DOHH2 (cell line): ENCODE measurements around the gene SLC7A5.
"Not testable (repeated sequence)": the region's sequence is repeated elsewhere in the genome, so short reads cannot be mapped to it uniquely, and the experiment has no call there.

Source experiments
- H3F3A ChIP-seq: fragments of 200-600 bp; sonication (generic), shearing (Covaris generic); 2 replicates; pipeline ENCODE4 v1.6.0; 2016; ENCODE audit warnings: antibody characterized with exemption, mild to moderate bottlenecking; ENCODE audit not compliant: control insufficient read depth, insufficient read depth
- H3K27ac ChIP-seq: fragments of 200-600 bp; sonication (generic); 2 replicates; pipeline ENCODE4 v1.5.1; 2014; ENCODE audit warnings: low read depth, mild to moderate bottlenecking, low read length, moderate library complexity
- H3K27me3 ChIP-seq: fragments of 200-600 bp; sonication (generic); 2 replicates; pipeline ENCODE4 v1.6.1; 2014; ENCODE audit warnings: mild to moderate bottlenecking, low read length, mixed read lengths; ENCODE audit not compliant: control insufficient read depth
- H3K36me3 ChIP-seq: fragments of 200-600 bp; sonication (generic); 2 replicates; pipeline ENCODE4 v1.6.1; 2014; ENCODE audit warnings: mild to moderate bottlenecking, low read length, moderate library complexity, mixed read lengths; ENCODE audit not compliant: control insufficient read depth
- H3K4me1 ChIP-seq: fragments of 200-600 bp; sonication (generic); 2 replicates; pipeline ENCODE4 v1.6.1; 2014; ENCODE audit warnings: mild to moderate bottlenecking, low read length, mixed read lengths; ENCODE audit not compliant: control insufficient read depth
- H3K4me2 ChIP-seq: fragments of 200-600 bp; sonication (generic); 2 replicates; pipeline ENCODE4 v1.6.0; 2014; ENCODE audit warnings: mild to moderate bottlenecking, low read length, moderate library complexity
- H3K4me3 ChIP-seq: fragments of 200-600 bp; sonication (generic); 2 replicates; pipeline ENCODE4 v1.5.1; 2014; ENCODE audit warnings: mild to moderate bottlenecking, low read length, mixed read lengths
- H3K79me2 ChIP-seq: fragments of 200-600 bp; sonication (generic); 2 replicates; pipeline ENCODE4 v1.6.1; 2014; ENCODE audit warnings: mild to moderate bottlenecking, low read length, mixed read lengths; ENCODE audit not compliant: control insufficient read depth
- H3K9me2 ChIP-seq: fragments of 200-600 bp; sonication (generic); replicated peaks from 2 replicates; pipeline ENCODE4 v1.6.1; 2014; ENCODE audit warnings: mild to moderate bottlenecking, low read length, mixed read lengths; ENCODE audit not compliant: control insufficient read depth
- H3K9me3 ChIP-seq: fragments of 200-600 bp; sonication (generic); 2 replicates; pipeline ENCODE4 v1.6.1; 2014; ENCODE audit warnings: antibody characterized with exemption, low read length, mixed read lengths; ENCODE audit not compliant: control insufficient read depth, insufficient read depth
- H4K20me1 ChIP-seq: fragments of 200-600 bp; sonication (generic); 2 replicates; pipeline ENCODE4 v1.6.0; 2014; ENCODE audit warnings: low read depth, mild to moderate bottlenecking, antibody characterized with exemption, low read length, moderate library complexity; ENCODE audit not compliant: control insufficient read depth, insufficient read depth
- CTCF ChIP-seq: fragments of 200-600 bp; sonication (generic); IDR thresholded peaks from one replicate; pipeline ENCODE4 v1.5.1; 2014; ENCODE audit warnings: antibody characterized with exemption, mild to moderate bottlenecking, low read depth, low read length; ENCODE audit not compliant: poor library complexity, severe bottlenecking
- EZH2phosphoT487 ChIP-seq: fragments of 200-600 bp; sonication (generic); IDR thresholded peaks from 2 replicates; pipeline ENCODE4 v1.6.1; 2017; ENCODE audit warnings: borderline replicate concordance, mild to moderate bottlenecking, antibody characterized with exemption, low read length, moderate library complexity, mixed read lengths

Gene SLC7A5

GRCh38 chr16:87819282-87819681, 50.0 kb downstream of the SLC7A5 start:
- no peaks in the 10 kb centered on the region for H3F3A ChIP-seq
- H3K4me1 ChIP-seq = peaks cover 24% of the 10 kb centered on the region
- H3K9me3 ChIP-seq = peaks cover 21% of the 10 kb centered on the region
- H3K36me3 ChIP-seq = no peaks in the 10 kb centered on the region
- no peak overlapping the region for H3K4me3 ChIP-seq
- H4K20me1 ChIP-seq = no peaks in the 10 kb centered on the region
- no peaks in the 10 kb centered on the region for H3K9me2 ChIP-seq
- H3K27ac ChIP-seq = no peak overlapping the region
- TF ChIP-seq EZH2phosphoT487 (no peak), CTCF (no peak)
- H3K4me2 ChIP-seq = no peak overlapping the region
- no peaks in the 10 kb centered on the region for H3K79me2 ChIP-seq
- H3K27me3 ChIP-seq = no peaks in the 10 kb centered on the region

GRCh38 chr16:87818533-87819161, 50.7 kb downstream of the SLC7A5 start:
- TF ChIP-seq EZH2phosphoT487 = no peak
- TF ChIP-seq CTCF = no peak
- H4K20me1 ChIP-seq = no peaks in the 10 kb centered on the region

GRCh38 chr16:87817910-87818309, 51.4 kb downstream of the SLC7A5 start:
- Histone ChIP-seq H3K79me2 (no peaks in the 10 kb centered on the region), H3K4me1 (peaks cover 20% of the 10 kb centered on the region), H3F3A (no peaks in the 10 kb centered on the region), H3K4me2 (no peak overlapping the region), H4K20me1 (no peaks in the 10 kb centered on the region), H3K27me3 (no peaks in the 10 kb centered on the region), H3K36me3 (no peaks in the 10 kb centered on the region), H3K4me3 (no peak overlapping the region), H3K9me3 (peaks cover 21% of the 10 kb centered on the region), H3K27ac (no peak overlapping the region), H3K9me2 (no peaks in the 10 kb centered on the region)
- TF ChIP-seq CTCF (no peak), EZH2phosphoT487 (no peak)

More at GRCh38 chr16:87818533-87819161, 50.7 kb downstream of the SLC7A5 start:
- no peaks in the 10 kb centered on the region for H3K79me2 ChIP-seq
- H3K4me2 ChIP-seq = no peak overlapping the region
- peaks cover 20% of the 10 kb centered on the region for H3K4me1 ChIP-seq
- H3F3A ChIP-seq = no peaks in the 10 kb centered on the region
- H3K9me2 ChIP-seq = no peaks in the 10 kb centered on the region
- H3K36me3 ChIP-seq = no peaks in the 10 kb centered on the region
- H3K9me3 ChIP-seq = peaks cover 21% of the 10 kb centered on the region
- no peak overlapping the region for H3K4me3 ChIP-seq
- H3K27ac ChIP-seq = no peak overlapping the region
- no peaks in the 10 kb centered on the region for H3K27me3 ChIP-seq

GRCh38 chr16:87817370-87817769, 51.9 kb downstream of the SLC7A5 start:
- peaks cover 21% of the 10 kb centered on the region for H3K9me3 ChIP-seq
- not testable (repeated sequence) for H3K27me3 ChIP-seq, H3K4me2 ChIP-seq, H3K4me3 ChIP-seq, H3K79me2 ChIP-seq, H3K9me2 ChIP-seq, H3F3A ChIP-seq, H3K27ac ChIP-seq, H4K20me1 ChIP-seq, H3K36me3 ChIP-seq
- peaks cover 26% of the 10 kb centered on the region for H3K4me1 ChIP-seq
